Choroid plexus epithelial cell (primary cell): ENCODE measurements around the gene SLC6A17.

Experiments
- DNase-seq: peaks from one replicate; pipeline ENCODE4 v3.0.0-alpha.2; 2010; ENCODE audit warnings: low read depth
- H3K4me3 ChIP-seq: 2 replicates; pipeline ENCODE4 v1.5.1; 2011; ENCODE audit warnings: low read depth, mild to moderate bottlenecking, control low read depth, low read length, moderate library complexity
- TF ChIP-seq, protein P1 (sequence below): conservative IDR thresholded peaks from 2 replicates; pipeline ENCODE4 v1.5.1; 2011; ENCODE audit warnings: low read depth, mild to moderate bottlenecking, control low read depth, inconsistent platforms, low read length, moderate library complexity

Gene SLC6A17

GRCh38 chr1:110211496-110212168, 61.3 kb downstream of the SLC6A17 start:
- TF ChIP-seq, protein P1, sequence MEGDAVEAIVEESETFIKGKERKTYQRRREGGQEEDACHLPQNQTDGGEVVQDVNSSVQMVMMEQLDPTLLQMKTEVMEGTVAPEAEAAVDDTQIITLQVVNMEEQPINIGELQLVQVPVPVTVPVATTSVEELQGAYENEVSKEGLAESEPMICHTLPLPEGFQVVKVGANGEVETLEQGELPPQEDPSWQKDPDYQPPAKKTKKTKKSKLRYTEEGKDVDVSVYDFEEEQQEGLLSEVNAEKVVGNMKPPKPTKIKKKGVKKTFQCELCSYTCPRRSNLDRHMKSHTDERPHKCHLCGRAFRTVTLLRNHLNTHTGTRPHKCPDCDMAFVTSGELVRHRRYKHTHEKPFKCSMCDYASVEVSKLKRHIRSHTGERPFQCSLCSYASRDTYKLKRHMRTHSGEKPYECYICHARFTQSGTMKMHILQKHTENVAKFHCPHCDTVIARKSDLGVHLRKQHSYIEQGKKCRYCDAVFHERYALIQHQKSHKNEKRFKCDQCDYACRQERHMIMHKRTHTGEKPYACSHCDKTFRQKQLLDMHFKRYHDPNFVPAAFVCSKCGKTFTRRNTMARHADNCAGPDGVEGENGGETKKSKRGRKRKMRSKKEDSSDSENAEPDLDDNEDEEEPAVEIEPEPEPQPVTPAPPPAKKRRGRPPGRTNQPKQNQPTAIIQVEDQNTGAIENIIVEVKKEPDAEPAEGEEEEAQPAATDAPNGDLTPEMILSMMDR = no peak
- no peak for DNase-seq
- no peak overlapping the region for H3K4me3 ChIP-seq

DNA sequence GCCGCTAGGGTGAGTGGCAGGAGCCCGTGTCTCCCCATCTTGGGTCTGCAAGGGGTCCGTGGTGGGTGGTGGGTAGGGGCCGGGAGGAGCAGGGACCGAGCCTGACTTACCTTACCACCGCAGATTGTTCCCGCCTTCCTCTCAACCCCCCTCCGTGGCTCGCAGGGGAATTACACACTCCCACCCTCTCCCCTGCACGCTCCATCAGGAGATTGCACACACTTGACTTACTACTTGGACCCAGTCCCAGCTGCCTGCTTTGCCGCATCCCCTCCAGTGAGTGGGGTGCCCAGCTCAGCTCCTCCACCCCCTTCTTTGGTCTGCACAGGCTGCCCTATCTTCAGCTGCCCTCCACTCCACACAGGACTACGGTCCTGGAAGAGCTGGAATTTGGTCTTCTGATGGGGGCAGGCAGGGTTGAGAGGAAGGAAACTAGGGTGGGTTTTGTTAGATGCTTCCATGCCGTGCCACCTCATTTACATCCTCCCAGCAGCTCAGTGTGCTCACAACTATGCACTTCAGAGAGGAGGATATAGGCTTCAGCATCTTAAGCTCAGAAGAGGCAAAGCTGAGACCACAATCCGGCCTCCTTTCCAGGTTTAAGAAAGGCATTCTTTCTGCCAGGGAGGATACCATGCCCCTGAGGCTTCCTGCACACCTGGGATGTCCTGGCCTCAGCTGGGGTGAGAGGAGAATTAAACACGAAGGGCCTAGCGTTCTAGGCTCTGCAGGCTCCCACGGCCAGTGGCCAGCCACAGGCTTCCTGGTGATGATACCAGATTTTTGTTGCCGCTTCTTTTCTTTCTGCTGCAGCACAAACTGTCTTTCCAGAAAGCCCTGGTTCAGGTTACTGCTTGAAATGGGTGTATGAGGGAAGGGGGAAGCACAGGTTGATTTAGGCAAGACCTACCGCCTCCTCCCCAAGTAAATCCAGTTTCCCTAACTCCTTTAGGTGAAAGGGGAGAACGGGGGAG, 62.2 kb downstream of the SLC6A17 start:
- no peak for DNase-seq
- TF ChIP-seq, protein P1 = no peak
- H3K4me3 ChIP-seq = no peak overlapping the region

GRCh38 chr1:110213143-110213540, 62.8 kb downstream of the SLC6A17 start:
- no peak for DNase-seq
- H3K4me3 ChIP-seq = no peak overlapping the region
- TF ChIP-seq, protein P1 = no peak

- peak; percentile 46 for DNase-seq
- TF ChIP-seq, protein P1 = no peak
- no peak overlapping the region for H3K4me3 ChIP-seq
Measured at GRCh38 chr1:110214454-110215404, 64.4 kb downstream of the SLC6A17 start.

- DNase-seq = no peak
- TF ChIP-seq, protein P1 = no peak
- no peak overlapping the region for H3K4me3 ChIP-seq
Measured at GRCh38 chr1:110215621-110216515, 65.6 kb downstream of the SLC6A17 start.

DNA sequence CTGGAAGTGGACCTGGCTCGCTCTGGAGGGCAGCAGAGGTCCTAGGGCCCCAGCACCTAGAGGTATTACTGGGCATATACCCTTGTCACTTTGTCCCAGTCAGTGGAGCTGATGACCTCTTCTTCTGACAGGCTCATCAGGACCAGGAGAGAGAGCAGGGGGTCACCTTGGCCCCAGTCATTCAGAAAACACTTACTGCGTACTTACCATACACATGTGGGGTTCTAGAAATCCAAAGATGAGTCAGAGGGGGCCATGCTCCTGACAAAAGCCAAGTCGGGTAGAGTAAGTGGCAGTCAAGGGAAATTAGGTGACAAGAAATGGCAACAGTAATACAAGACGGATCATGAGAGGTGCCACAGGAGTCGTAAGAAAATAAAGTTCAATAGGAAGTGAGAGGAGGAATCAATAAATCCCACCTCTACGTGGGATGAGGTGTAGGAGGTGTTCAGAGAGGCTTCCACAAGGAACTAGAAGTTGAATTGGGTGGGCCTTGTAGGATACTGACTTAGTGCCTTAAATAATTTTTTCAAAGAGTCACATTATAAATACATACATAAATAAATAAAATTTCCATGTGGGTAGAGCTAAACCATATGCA, 66.7 kb downstream of the SLC6A17 start:
- H3K4me3 ChIP-seq = no peak overlapping the region
- TF ChIP-seq, protein P1 = no peak

More for the DNA sequence above, 66.7 kb downstream of the SLC6A17 start:
- no peak for DNase-seq
